ENCODE results near the gene HDLBP.

DNA sequence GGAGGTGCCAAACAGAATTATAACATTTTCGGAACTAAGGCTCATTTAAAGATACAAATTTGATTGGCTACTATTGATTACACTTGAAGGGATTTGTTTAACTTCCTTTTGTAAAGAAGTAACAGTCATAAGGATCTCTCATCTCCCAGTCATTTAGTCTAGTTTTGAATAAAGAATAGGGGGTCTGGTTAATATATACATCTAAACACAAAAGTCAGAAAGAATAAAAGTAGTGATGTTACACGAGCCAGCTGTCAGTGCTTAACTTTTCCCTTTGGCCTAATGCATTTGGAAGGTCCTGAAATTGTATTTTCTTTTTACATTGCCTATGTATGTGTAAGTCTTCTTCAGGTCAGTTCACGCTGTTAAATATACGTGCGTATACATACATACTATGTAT is 8.3 kb upstream of the HDLBP start:
- TF ChIP-seq EP300 (IDR thresholded peaks at IDR 0.05) (no peak), CTCF (IDR thresholded peaks at IDR 0.05) (no peak), POLR2A (IDR thresholded peaks at IDR 0.05) (no peak)

Measured in tibial nerve (tissue), 4 donors.